Upper lobe of left lung (tissue), 4 donors: ENCODE measurements around the gene ACSL5.

Source experiments
- CTCF ChIP-seq, 6 experiments: fragments of 450-650 bp in 4 of 6; fragments of 200-600 bp in 2 of 6; sonication (generic) in 2 of 6; IDR thresholded peaks; one replicate each; pipeline ENCODE4 v1.5.1; 2016 to 2019; ENCODE audit warnings: antibody characterized with exemption in 6 of 6
- POLR2AphosphoS5 ChIP-seq, 2 donors: sonication (generic); formaldehyde crosslinking; IDR thresholded peaks; one replicate each; pipeline ENCODE4 v1.5.1; 2017; ENCODE audit warnings: antibody characterized with exemption in 2 of 2

GRCh38 chr10:112332509-112333228, 41.2 kb upstream of the ACSL5 start:
- no peak for TF ChIP-seq CTCF (IDR thresholded peaks at IDR 0.05)
- no peak for TF ChIP-seq POLR2AphosphoS5 (IDR thresholded peaks at IDR 0.05)
